Tibial nerve (tissue), 4 donors: ENCODE data around the gene SH3RF3.

Experiments used
- EP300 ChIP-seq, 2 donors: sonication (generic); formaldehyde crosslinking; IDR thresholded peaks; one replicate each; pipeline ENCODE4 v1.6.1; 2017; ENCODE audit warnings: antibody characterized with exemption in 2 of 2, mild to moderate bottlenecking in 1 of 2
- TF ChIP-seq, protein P1 (sequence below), 5 experiments: fragments of 200-600 bp in 3 of 5; fragments of 450-650 bp in 2 of 5; sonication (generic) in 3 of 5; IDR thresholded peaks; one replicate each; pipeline ENCODE4 v1.5.1; 2016 to 2019; ENCODE audit warnings: antibody characterized with exemption in 5 of 5, mild to moderate bottlenecking in 3 of 5, moderate library complexity in 2 of 5

DNA sequence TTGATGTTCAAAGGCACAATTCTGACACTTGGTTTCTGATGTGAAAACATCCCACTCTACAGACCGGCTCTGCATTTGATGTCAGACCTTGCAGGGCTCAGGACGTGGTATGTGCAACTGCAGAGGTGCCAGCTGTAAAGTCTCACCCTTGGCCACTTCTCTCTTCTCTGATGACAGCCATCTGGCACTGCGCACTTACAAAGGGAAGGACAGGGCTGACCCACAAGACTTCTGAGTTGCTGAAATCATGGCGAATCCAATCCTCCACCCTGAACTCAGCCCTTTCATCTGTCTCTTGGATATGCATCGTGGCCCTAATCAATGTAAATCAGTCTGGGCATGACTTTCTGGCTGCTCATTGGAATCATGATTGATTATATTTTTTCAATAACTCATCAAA is 402.2 kb downstream of the SH3RF3 start:
- TF ChIP-seq, protein P1, sequence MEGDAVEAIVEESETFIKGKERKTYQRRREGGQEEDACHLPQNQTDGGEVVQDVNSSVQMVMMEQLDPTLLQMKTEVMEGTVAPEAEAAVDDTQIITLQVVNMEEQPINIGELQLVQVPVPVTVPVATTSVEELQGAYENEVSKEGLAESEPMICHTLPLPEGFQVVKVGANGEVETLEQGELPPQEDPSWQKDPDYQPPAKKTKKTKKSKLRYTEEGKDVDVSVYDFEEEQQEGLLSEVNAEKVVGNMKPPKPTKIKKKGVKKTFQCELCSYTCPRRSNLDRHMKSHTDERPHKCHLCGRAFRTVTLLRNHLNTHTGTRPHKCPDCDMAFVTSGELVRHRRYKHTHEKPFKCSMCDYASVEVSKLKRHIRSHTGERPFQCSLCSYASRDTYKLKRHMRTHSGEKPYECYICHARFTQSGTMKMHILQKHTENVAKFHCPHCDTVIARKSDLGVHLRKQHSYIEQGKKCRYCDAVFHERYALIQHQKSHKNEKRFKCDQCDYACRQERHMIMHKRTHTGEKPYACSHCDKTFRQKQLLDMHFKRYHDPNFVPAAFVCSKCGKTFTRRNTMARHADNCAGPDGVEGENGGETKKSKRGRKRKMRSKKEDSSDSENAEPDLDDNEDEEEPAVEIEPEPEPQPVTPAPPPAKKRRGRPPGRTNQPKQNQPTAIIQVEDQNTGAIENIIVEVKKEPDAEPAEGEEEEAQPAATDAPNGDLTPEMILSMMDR (IDR thresholded peaks at IDR 0.05), result no peak
- TF ChIP-seq EP300 (IDR thresholded peaks at IDR 0.05), result no peak
